ENCODE measurements around the gene GAB1.

- no peak for TF ChIP-seq POLR2AphosphoS5 (IDR thresholded peaks at IDR 0.05; ENCODE audit: borderline replicate concordance, low read depth, low read length)
- TF ChIP-seq EZH2 (IDR thresholded peaks at IDR 0.05) = no peak
- TF ChIP-seq FOXP2 (optimal IDR thresholded peaks at IDR 0.05; ENCODE audit: control extremely low read depth, extremely low read length, insufficient read depth) = no peak
Observed at GRCh38 chr4:143336781-143337599, at the start of gene GAB1.
